ENCODE data around the gene TMEM41B.
"Not testable (repeated sequence)": the region's sequence is repeated elsewhere in the genome, so short reads cannot be mapped to it uniquely, and the experiment has no call there.

The TMEM41B gene

DNA sequence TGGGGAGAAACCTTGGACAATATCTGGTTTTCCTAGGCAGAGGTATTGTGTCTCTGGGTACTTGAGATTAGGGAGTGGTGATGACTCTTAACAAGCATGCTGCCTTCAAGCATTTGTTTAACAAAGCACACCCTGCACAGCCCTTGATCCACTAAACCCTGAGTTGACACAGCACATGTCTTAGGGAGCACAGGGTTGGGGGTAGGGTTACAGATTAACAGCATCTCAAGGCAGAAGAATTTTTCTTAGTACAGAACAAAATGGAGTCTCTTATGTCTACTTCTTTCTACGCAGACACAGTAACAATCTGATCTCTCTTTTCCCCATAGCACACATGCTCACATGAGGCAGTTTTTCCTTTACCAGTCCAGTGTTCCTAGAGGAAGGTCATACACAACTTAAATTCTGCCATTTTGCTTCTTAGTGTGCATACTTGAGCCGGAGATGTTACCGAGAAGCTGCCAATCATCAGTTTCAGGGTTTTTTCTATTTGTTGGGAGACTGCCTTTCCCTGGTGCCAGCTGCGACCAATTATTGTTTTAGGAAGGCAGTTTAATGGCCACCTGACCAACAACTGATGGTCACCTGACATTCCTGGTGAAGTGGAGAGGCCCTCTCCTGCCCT, 5.1 kb upstream of the TMEM41B start:
- not testable (repeated sequence) for H3K4me1 Mint-ChIP-seq (ENCODE audit: low read depth); DNase-seq (ENCODE audit: low spot score); H3K9me3 Mint-ChIP-seq; H3K36me3 Mint-ChIP-seq (ENCODE audit: low read depth); H3K27ac Mint-ChIP-seq; H3K4me3 Mint-ChIP-seq
- peaks cover 50% of the 10 kb centered on the region for H3K27me3 Mint-ChIP-seq (ENCODE audit: low read depth)

DNA sequence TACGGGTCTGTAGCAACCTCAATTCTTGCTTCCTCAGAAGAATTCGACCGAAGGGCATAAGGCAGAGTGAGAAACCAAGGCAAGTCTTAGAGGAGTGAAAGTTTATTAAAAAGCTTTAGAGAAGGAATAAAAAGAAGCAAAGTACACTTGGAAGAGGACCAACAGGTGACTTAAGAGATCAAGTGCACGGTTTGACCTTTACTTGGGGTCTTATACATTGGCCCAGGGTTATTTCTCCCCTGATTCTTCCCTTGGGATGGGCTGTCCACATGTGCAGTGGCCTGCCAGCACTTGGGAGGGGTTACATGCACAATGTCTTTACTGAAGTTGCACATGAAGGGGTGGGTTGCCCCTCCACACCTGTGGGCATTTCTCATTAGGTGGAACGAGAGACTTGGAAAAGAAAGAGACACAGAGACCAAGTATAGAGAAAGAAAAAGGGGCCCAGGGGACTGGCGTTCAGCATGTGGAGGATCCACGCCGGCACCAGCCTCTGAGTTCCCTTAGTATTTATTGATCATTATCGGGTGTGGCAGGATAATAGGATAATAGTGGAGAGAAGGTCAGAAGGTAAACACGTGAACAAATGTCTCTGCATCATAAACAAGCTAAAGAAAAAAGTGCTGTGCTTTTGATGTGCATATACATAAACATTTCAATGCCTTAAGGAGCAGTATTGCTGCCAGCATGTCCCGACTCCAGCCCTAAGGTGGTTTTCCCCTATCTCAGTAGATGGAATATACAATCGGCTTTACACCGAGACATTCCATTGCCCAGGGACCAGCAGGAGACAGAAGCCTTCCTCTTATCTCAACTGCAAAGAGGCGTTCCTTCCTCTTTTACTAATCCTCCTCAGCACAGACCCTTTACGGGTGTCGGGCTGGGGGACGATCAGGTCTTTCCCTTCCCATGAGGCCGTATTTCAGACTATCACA, 4.3 kb upstream of the TMEM41B start:
- not testable (repeated sequence) for H3K9me3 Mint-ChIP-seq; H3K4me3 Mint-ChIP-seq; H3K27ac Mint-ChIP-seq; DNase-seq (ENCODE audit: low spot score); H3K36me3 Mint-ChIP-seq (ENCODE audit: low read depth); H3K4me1 Mint-ChIP-seq (ENCODE audit: low read depth)
- peaks cover 46% of the 10 kb centered on the region for H3K27me3 Mint-ChIP-seq (ENCODE audit: low read depth)

DNA sequence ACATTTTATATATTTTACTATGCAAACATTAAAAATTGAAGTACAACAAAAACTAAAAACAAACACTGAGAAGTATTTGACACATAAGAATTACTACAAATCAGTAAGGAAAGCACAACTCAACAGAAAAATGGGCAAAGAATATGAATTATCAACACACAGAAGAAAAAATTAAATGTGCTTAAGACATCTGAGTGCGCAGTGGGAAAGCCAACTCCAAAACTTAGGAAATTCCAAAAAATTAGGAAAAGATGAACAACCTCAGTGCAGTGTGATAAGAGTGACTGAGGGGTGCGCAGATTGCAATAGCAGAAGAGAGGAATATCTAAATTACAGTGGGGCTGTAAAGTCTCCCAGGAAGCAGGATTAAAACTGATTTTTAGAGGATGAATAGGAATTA, 1.9 kb upstream of the TMEM41B start:
- Mint-ChIP-seq H3K4me3 (no peak overlapping the region), H3K36me3 (ENCODE audit: low read depth) (peaks cover 11% of the 10 kb centered on the region), H3K27ac (no peak overlapping the region), H3K4me1 (ENCODE audit: low read depth) (peaks cover 20% of the 10 kb centered on the region), H3K27me3 (ENCODE audit: low read depth) (peaks cover 35% of the 10 kb centered on the region), H3K9me3 (no peaks in the 10 kb centered on the region)
- no peak for DNase-seq (ENCODE audit: low spot score)

DNA sequence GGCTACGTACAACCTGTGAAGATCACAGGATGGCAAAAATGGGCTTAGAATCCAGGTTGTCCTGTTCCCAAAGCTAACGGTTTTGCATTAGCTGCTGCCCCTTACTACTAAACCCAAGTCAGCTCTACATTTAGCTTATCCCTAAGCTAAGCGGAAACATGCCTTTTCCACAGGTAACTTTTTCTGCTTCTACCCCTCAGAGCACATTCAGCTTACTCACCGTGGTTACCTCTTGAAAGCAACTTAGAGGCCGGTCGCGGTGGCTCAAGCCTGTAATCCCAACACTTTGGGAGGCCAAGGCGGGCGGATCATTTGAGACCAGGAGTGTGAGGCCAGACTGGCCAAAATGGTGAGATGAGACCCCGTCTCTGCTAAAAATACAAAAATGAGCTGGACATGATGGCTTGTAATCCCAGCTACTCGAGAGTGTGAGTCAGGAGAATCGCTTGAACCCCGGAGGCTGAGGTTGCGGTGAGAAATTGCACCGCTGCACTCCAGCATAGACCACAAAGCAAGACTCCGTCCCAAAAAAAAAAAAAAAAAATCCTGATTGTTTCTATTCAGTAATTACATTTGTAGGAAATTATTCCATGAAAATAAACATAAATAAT, 790 bp upstream of the TMEM41B start:
- Mint-ChIP-seq H3K9me3 (no peaks in the 10 kb centered on the region), H3K4me3 (peak overlapping the region; percentile 95), H3K27ac (peak overlapping the region; percentile 94), H3K36me3 (ENCODE audit: low read depth) (peaks cover 18% of the 10 kb centered on the region), H3K27me3 (ENCODE audit: low read depth) (peaks cover 30% of the 10 kb centered on the region), H3K4me1 (ENCODE audit: low read depth) (peaks cover 26% of the 10 kb centered on the region)
- no peak for DNase-seq (ENCODE audit: low spot score)

DNA sequence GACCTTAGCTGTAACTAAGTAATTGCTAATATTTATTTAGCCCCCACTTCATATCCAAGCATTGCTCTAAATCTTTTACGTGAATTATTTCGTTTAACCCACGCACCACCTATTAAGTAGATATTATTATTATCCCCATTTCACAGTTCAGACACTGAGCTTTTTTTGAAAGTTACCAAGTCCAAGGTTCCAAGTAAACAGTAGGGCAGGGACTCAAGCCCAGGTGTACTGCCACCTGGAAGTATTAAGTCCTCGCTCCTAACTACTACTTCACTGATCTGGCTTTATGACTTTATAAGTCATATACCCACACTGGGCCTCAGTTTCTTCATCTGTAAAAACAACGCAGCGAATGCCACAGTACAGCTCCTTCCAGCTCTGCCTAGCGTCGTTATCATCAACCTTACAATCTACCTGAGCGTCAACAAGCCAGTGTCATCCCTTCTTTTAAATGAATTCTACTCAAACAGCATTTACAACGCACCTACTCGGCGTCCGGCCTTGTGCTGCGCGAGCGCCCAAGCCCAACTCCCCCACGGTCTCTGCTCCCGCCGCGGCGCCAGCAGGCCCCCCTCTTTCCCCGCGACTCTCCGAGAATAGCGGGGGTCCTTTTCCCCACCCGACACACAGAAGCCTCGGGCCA, 624 bp downstream of the TMEM41B start:
- Mint-ChIP-seq H3K4me3 (peak overlapping the region; percentile 95), H3K36me3 (ENCODE audit: low read depth) (peaks cover 20% of the 10 kb centered on the region), H3K4me1 (ENCODE audit: low read depth) (peaks cover 26% of the 10 kb centered on the region), H3K27ac (peak overlapping the region; percentile 94), H3K9me3 (no peaks in the 10 kb centered on the region), H3K27me3 (ENCODE audit: low read depth) (peaks cover 19% of the 10 kb centered on the region)
- peak; percentile 15 for DNase-seq (ENCODE audit: low spot score)

DNA sequence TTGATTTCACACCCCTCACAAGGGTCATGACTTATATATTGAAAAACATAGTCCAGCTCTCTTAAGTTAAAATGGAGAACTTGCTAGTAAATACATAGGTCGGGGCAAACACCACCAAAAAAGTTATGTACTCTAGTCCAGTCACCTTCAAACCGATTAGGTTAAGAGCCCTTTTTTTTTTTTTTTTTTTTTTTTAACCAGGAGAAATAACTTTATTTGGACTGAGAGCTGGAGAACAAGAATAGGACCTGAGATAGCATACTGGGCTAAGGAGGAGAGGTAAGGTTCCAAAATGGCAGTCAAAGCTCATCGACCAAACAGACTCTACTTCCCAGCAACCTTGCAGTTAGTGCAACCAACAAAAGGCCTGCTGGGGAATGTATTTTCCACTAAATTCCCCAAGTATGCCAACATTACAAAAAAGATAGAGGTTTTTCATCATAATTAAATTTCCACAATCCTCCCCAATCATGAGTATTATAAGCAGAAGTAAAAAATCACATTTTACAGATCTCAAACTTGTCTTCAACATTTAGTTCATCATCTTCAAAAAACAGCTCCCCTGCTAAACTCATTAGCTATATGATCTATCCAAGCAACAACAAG, 3.8 kb downstream of the TMEM41B start:
- Mint-ChIP-seq H3K9me3 (no peaks in the 10 kb centered on the region), H3K27ac (no peak overlapping the region), H3K4me3 (no peak overlapping the region), H3K27me3 (ENCODE audit: low read depth) (no peaks in the 10 kb centered on the region), H3K4me1 (ENCODE audit: low read depth) (peaks cover 32% of the 10 kb centered on the region), H3K36me3 (ENCODE audit: low read depth) (peaks cover 28% of the 10 kb centered on the region)
- no peak for DNase-seq (ENCODE audit: low spot score)

DNA sequence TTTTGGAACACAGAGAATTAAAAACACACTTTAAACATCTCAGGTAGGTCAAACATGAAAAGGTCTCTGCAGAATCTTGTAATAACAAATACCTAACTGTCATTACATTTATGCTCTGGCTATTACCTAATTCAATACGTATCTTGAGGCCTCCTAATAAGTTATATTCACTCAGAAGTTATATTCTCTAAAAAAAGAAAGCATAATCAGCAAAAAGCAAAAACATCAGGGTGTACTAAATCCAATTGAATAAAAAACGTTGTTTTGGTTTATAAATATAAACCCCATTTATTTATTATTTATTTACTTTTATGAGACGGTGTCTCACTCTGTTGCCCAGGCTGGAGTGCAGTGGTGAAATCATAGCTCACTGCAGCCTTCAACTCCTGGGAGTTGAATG, 10.2 kb downstream of the TMEM41B start:
- no peak for DNase-seq (ENCODE audit: low spot score)
- no peak overlapping the region for H3K27ac Mint-ChIP-seq
- peaks cover 8% of the 10 kb centered on the region for H3K36me3 Mint-ChIP-seq (ENCODE audit: low read depth)
- H3K9me3 Mint-ChIP-seq = no peaks in the 10 kb centered on the region
- H3K4me1 Mint-ChIP-seq (ENCODE audit: low read depth) = peaks cover 9% of the 10 kb centered on the region
- H3K4me3 Mint-ChIP-seq = no peak overlapping the region
- no peaks in the 10 kb centered on the region for H3K27me3 Mint-ChIP-seq (ENCODE audit: low read depth)

DNA sequence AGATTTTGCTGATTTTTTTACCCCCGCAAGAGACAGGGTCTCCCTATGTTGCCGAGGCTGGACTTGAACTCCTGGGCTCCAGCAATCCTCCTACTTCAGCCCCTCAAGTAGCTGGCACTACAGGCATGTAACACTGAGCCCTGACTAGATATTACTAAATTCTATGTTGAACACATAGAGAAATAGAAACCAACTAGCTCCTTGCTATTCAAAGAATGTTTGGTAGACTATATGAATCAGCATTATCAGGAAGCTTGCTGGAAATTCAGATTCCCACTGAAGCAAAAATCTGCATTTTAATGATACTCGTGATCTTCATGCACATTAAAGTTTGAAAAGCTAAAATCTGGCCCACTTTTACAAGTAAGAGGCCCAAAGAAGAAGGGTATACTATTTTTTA, 11.9 kb downstream of the TMEM41B start:
- Mint-ChIP-seq H3K27ac (no peak overlapping the region), H3K4me3 (no peak overlapping the region), H3K36me3 (ENCODE audit: low read depth) (peaks cover 7% of the 10 kb centered on the region), H3K27me3 (ENCODE audit: low read depth) (no peaks in the 10 kb centered on the region), H3K4me1 (ENCODE audit: low read depth) (peaks cover 6% of the 10 kb centered on the region), H3K9me3 (no peaks in the 10 kb centered on the region)
- DNase-seq (ENCODE audit: low spot score) = no peak

DNA sequence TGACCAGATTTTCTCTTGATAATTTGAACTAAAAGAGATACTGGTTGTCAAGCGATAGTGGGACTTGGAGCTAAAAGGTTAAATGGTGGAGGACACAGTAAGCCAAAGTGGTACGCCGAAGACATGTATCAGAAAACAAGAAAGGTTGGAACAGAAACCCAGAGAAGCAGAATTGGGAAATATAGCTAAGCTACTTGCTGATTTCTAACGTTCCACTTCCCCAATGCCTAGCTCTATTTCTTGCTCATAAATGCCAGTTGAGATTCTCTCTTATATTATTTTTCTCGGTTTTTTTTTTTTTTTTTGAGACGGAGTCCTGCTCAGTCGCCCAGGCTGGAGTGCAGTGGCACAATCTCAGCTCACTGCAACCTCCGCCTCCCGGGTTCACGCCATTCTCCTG, 12.7 kb downstream of the TMEM41B start:
- no peaks in the 10 kb centered on the region for H3K27me3 Mint-ChIP-seq (ENCODE audit: low read depth)
- H3K4me1 Mint-ChIP-seq (ENCODE audit: low read depth) = peaks cover 3% of the 10 kb centered on the region
- no peak overlapping the region for H3K27ac Mint-ChIP-seq
- no peaks in the 10 kb centered on the region for H3K9me3 Mint-ChIP-seq
- H3K4me3 Mint-ChIP-seq = no peak overlapping the region
- peaks cover 6% of the 10 kb centered on the region for H3K36me3 Mint-ChIP-seq (ENCODE audit: low read depth)
- no peak for DNase-seq (ENCODE audit: low spot score)

DNA sequence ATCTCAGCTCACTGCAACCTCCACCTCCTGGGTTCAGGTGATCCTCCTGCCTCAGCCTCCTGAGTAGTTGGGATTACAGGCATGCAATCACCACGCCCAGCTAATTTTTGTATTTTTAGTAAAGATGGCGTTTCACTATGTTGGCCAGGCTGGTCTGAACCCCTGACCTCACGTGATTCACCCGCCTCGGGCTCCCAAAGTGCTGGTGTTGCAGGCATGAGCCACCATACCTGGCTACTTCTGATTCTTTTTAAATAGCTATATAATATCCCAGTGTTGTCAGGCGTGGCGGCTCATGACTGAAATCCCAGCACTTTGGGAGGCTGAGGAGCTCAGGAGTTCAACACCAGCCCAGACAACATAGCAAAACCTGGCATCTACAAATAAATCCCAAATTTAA, 20.7 kb downstream of the TMEM41B start:
- H3K36me3 Mint-ChIP-seq (ENCODE audit: low read depth) = peaks cover 22% of the 10 kb centered on the region
- no peak for DNase-seq (ENCODE audit: low spot score)
- no peak overlapping the region for H3K27ac Mint-ChIP-seq
- peaks cover 2% of the 10 kb centered on the region for H3K4me1 Mint-ChIP-seq (ENCODE audit: low read depth)
- H3K4me3 Mint-ChIP-seq = no peak overlapping the region
- no peaks in the 10 kb centered on the region for H3K9me3 Mint-ChIP-seq
- no peaks in the 10 kb centered on the region for H3K27me3 Mint-ChIP-seq (ENCODE audit: low read depth)

DNA sequence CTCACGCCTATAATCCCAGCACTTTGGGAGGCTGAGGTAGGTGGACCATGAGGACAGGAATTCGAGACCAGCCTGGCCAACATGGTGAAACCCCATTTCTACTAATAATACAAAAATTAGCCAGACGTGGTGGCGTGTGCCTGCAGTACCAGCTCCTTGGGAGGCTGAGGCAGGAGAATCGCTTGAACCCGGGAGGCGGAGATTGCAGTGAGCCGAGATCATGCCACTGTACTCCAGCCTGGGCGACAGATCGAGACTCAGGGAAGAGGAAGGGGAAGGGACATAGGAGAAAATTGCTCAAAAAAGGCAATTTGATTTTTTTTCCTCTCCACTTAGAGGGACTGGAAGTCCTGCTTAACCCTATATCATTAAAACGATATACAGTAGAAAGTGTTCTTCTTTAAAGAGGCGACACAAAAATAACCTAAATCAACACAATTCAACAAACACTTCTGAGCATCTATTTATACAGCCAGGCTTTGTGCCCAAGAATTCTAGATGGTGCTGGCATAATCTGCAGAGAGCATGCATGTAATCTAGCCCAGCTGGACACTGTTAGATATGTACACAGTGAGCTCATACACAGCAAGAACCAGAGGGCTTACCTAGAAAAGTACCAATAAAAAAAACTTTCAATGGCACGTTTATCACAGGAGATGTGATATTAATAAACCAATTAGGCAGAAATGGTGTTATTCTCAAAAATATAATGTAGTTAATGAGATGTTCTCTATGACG, 28.4 kb downstream of the TMEM41B start:
- no peak overlapping the region for H3K4me3 Mint-ChIP-seq
- no peak overlapping the region for H3K27ac Mint-ChIP-seq
- H3K4me1 Mint-ChIP-seq (ENCODE audit: low read depth) = peaks cover 8% of the 10 kb centered on the region
- no peaks in the 10 kb centered on the region for H3K27me3 Mint-ChIP-seq (ENCODE audit: low read depth)
- no peaks in the 10 kb centered on the region for H3K9me3 Mint-ChIP-seq
- H3K36me3 Mint-ChIP-seq (ENCODE audit: low read depth) = peaks cover 32% of the 10 kb centered on the region
- DNase-seq (ENCODE audit: low spot score) = no peak

DNA sequence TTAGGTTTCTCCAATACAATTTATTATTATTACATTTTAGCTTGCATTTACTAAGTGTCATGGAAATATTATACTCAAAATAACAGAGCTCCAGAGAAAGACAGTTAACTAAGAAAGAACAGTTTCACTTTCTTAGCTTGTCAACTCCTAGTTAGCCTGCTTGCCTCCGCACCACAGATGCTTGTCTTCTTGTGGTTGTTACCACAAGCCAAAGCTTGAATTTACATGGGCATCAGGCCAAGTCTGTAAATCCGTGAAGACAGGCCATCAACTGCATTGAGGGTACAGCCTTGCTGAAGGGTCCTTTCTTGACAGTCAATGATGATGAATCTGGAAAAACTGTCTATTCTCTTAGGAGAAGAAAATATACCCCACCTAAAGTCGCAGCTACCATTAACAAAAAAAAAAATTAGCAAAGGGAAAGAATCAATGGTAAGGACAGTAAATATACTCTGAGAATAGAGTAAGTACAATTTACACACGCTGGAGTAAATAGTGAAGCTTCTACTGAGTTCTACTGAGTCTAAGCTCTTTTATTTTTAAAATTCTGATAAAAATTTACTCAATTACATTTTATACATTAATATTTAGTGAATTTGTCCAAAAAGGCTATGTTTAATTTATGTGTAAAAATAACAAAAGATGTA, 33.6 kb downstream of the TMEM41B start:
- no peaks in the 10 kb centered on the region for H3K9me3 Mint-ChIP-seq
- peak overlapping the region; percentile 80 for H3K4me3 Mint-ChIP-seq
- peaks cover 3% of the 10 kb centered on the region for H3K27me3 Mint-ChIP-seq (ENCODE audit: low read depth)
- DNase-seq (ENCODE audit: low spot score) = peak; percentile 73
- peak overlapping the region; percentile 80 for H3K27ac Mint-ChIP-seq
- H3K36me3 Mint-ChIP-seq (ENCODE audit: low read depth) = peaks cover 35% of the 10 kb centered on the region
- H3K4me1 Mint-ChIP-seq (ENCODE audit: low read depth) = peaks cover 15% of the 10 kb centered on the region

DNA sequence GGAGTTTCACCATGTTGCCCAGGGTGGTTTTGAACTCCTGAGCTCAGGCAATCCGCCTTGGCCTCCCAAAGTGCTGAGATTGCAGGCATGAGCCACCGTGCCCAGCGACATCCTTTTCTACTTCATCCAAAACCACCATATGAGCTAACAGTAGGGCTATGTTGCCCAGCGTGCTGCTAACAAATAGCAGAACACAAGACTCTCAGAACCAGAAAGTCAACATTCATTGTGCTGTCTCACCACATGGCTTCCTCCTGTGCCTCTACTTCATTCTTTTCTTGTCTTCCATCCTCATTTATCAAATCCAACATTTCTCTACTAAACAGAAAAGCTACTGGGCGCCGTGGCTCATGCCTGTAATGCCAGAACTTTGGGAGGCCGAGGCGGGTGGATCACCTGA, 37.2 kb downstream of the TMEM41B start:
- Mint-ChIP-seq H3K36me3 (ENCODE audit: low read depth) (peaks cover 19% of the 10 kb centered on the region), H3K4me1 (ENCODE audit: low read depth) (peaks cover 19% of the 10 kb centered on the region), H3K27me3 (ENCODE audit: low read depth) (peaks cover 5% of the 10 kb centered on the region), H3K27ac (no peak overlapping the region), H3K4me3 (no peak overlapping the region), H3K9me3 (no peaks in the 10 kb centered on the region)
- no peak for DNase-seq (ENCODE audit: low spot score)
